Astrocyte of the hippocampus (primary cell): ENCODE measurements around the gene SLCO6A1.
A peak's percentile ranks its signal among the peaks of the same experiment; 100 is the strongest.

ENCODE experiments used
- DNase-seq: peaks from one replicate; pipeline ENCODE4 v3.0.0; 2011; ENCODE audit warnings: low read depth, low spot score

Gene SLCO6A1

GRCh38 chr5:102453716-102454115 is 45.1 kb downstream of the SLCO6A1 start:
- no peak for DNase-seq

GRCh38 chr5:102451082-102451481 is 47.7 kb downstream of the SLCO6A1 start:
- no peak for DNase-seq

GRCh38 chr5:102450313-102450990 is 48.3 kb downstream of the SLCO6A1 start:
- peak; percentile 13 for DNase-seq

- no peak for DNase-seq
These were observed 65.3 kb downstream of the SLCO6A1 start for GRCh38 chr5:102433473-102433872.

- peak; percentile 10 for DNase-seq
These were observed 77.2 kb downstream of the SLCO6A1 start for GRCh38 chr5:102421647-102422046.

GRCh38 chr5:102418531-102418930 is 80.3 kb downstream of the SLCO6A1 start:
- no peak for DNase-seq

GRCh38 chr5:102414448-102414847 is 84.4 kb downstream of the SLCO6A1 start:
- DNase-seq: no peak

- no peak for DNase-seq
These were observed 110.6 kb downstream of the SLCO6A1 start for GRCh38 chr5:102388235-102388634.

- no peak for DNase-seq
These were observed 113.4 kb downstream of the SLCO6A1 start for GRCh38 chr5:102385365-102385764.

GRCh38 chr5:102380174-102380573 is 118.6 kb downstream of the SLCO6A1 start:
- no peak for DNase-seq

GRCh38 chr5:102375876-102376275 is 122.9 kb downstream of the SLCO6A1 start:
- no peak for DNase-seq

- no peak for DNase-seq
These were observed 123.5 kb downstream of the SLCO6A1 start for GRCh38 chr5:102375272-102375671.

- DNase-seq: no peak
These were observed 130.4 kb downstream of the SLCO6A1 start for GRCh38 chr5:102368392-102368791.

GRCh38 chr5:102341681-102342288 is 157.0 kb downstream of the SLCO6A1 start:
- DNase-seq: peak; percentile 30

- DNase-seq: no peak
These were observed 174.1 kb downstream of the SLCO6A1 start for GRCh38 chr5:102324714-102325113.
